HG03095 (cell line): ENCODE measurements around the gene ASCC1.

Experiments
- ATAC-seq: cut with Tn5 transposase; IDR thresholded peaks from one replicate; pipeline ENCODE4 v1.9.1; 2021; ENCODE audit warnings: moderate library complexity; ENCODE audit not compliant: unreplicated experiment

The ASCC1 gene

GRCh38 chr10:72105098-72105475 lies 111.0 kb downstream of the ASCC1 start:
- ATAC-seq: no peak

GRCh38 chr10:72104472-72105097 lies 111.5 kb downstream of the ASCC1 start:
- no peak for ATAC-seq

GRCh38 chr10:72099600-72099921 lies 116.5 kb downstream of the ASCC1 start:
- ATAC-seq: no peak

- no peak for ATAC-seq
Measured at GRCh38 chr10:72098836-72099599, 117.1 kb downstream of the ASCC1 start.

GRCh38 chr10:72098301-72098835 lies 117.7 kb downstream of the ASCC1 start:
- no peak for ATAC-seq

- ATAC-seq: no peak
Measured at GRCh38 chr10:72097448-72098300, 118.4 kb downstream of the ASCC1 start.

- ATAC-seq: no peak
Measured at GRCh38 chr10:72096115-72097000, 119.7 kb downstream of the ASCC1 start.

- ATAC-seq: no peak
Measured at GRCh38 chr10:72095195-72095594, 120.9 kb downstream of the ASCC1 start.

- ATAC-seq: no peak
Measured at GRCh38 chr10:72094574-72094973, 121.5 kb downstream of the ASCC1 start.

GRCh38 chr10:72093450-72093849 lies 122.6 kb downstream of the ASCC1 start:
- ATAC-seq: no peak

- no peak for ATAC-seq
Measured at GRCh38 chr10:72092987-72093386, 123.1 kb downstream of the ASCC1 start.

GRCh38 chr10:72092171-72092924 lies 123.7 kb downstream of the ASCC1 start:
- ATAC-seq: no peak

- no peak for ATAC-seq
Measured at GRCh38 chr10:72090326-72090725, 125.8 kb downstream of the ASCC1 start.

- ATAC-seq: no peak
Measured at GRCh38 chr10:72089618-72090017, 126.5 kb downstream of the ASCC1 start.

- ATAC-seq: no peak
Measured at GRCh38 chr10:72088889-72089575, 127.0 kb downstream of the ASCC1 start.

- no peak for ATAC-seq
Measured at GRCh38 chr10:72087969-72088888, 127.8 kb downstream of the ASCC1 start, which contains the start of gene SPOCK2. SPOCK2 (minus strand) TSS chr10:72088551; CDS start chr10:72088328, 223 bp downstream.

GRCh38 chr10:72087392-72087968 lies 128.6 kb downstream of the ASCC1 start:
- ATAC-seq: no peak
